ENCODE data around the gene PHF21A.

GRCh38 chr11:46149826-46150225 is 28.6 kb upstream of the PHF21A start:
- TF ChIP-seq CTCF (IDR thresholded peaks at IDR 0.05; ENCODE audit: low read length) (no peak), EZH2 (IDR thresholded peaks at IDR 0.05; ENCODE audit: borderline replicate concordance, low read length) (no peak)

All from OCI-LY1 (cell line).